Smooth muscle cell (in vitro differentiated cells): Measurements from ENCODE around the gene NCBP2L. TPM values are rescaled to one million over a fixed set of nuclear protein-coding genes. Genes with fewer than 3 reads are reported as not detected.

Experiments used
- DNase-seq: peaks from one replicate; lab custom pipeline; 2025; ENCODE audit not compliant: unreplicated experiment; lab: John Stamatoyannopoulos, UW
- H2AFZ ChIP-seq: fragments of 200-600 bp; sonication (generic); 2 replicates; pipeline ENCODE4 v1.6.0; 2016; ENCODE audit warnings: antibody characterized with exemption, low read depth, mild to moderate bottlenecking
- H3F3A ChIP-seq: fragments of 200-600 bp; sonication (generic); 2 replicates; pipeline ENCODE4 v1.6.0; 2017; ENCODE audit warnings: antibody characterized with exemption, low read depth
- H3K27ac ChIP-seq: fragments of 200-600 bp; sonication (generic); 2 replicates; pipeline ENCODE4 v1.5.1; 2016; ENCODE audit warnings: low read depth, mild to moderate bottlenecking
- H3K27me3 ChIP-seq: fragments of 200-600 bp; sonication (generic); 2 replicates; pipeline ENCODE4 v1.6.1; 2016; ENCODE audit warnings: low read depth, mild to moderate bottlenecking
- H3K36me3 ChIP-seq: fragments of 200-600 bp; sonication (generic); 2 replicates; pipeline ENCODE4 v1.5.1; 2016; ENCODE audit warnings: low read depth
- H3K4me1 ChIP-seq: fragments of 200-600 bp; sonication (generic); 2 replicates; pipeline ENCODE4 v1.5.1; 2016; ENCODE audit warnings: low read depth
- H3K4me2 ChIP-seq: fragments of 200-600 bp; sonication (generic); 2 replicates; pipeline ENCODE4 v1.6.0; 2016; ENCODE audit warnings: mild to moderate bottlenecking
- H3K4me3 ChIP-seq: fragments of 200-600 bp; sonication (generic); 2 replicates; pipeline ENCODE4 v1.5.1; 2016; ENCODE audit warnings: mild to moderate bottlenecking
- H3K79me2 ChIP-seq: fragments of 200-600 bp; sonication (generic); 2 replicates; pipeline ENCODE4 v1.6.0; 2016; ENCODE audit warnings: low read depth, mild to moderate bottlenecking
- H3K9ac ChIP-seq: fragments of 200-600 bp; sonication (generic); 2 replicates; pipeline ENCODE4 v1.6.0; 2016; ENCODE audit warnings: low read depth
- H3K9me3 ChIP-seq: fragments of 200-600 bp; sonication (generic); replicated peaks from 2 replicates; pipeline ENCODE4 v1.5.1; 2016; ENCODE audit warnings: low read depth
- H4K20me1 ChIP-seq: fragments of 200-600 bp; sonication (generic); 2 replicates; pipeline ENCODE4 v1.6.0; 2016; ENCODE audit warnings: low read depth
- CTCF ChIP-seq: fragments of 200-600 bp; sonication (generic); IDR thresholded peaks from 2 replicates; pipeline ENCODE4 v1.5.1; 2017; ENCODE audit warnings: borderline replicate concordance, mild to moderate bottlenecking, antibody characterized with exemption; ENCODE audit not compliant: insufficient read depth, poor library complexity, severe bottlenecking
- WGBS: methylation state at CpG from one replicate; pipeline ENCODE4 v1.1.7; 2016; ENCODE audit warnings: low lambda C conversion rate; 5-methylcytosine and 5-hydroxymethylcytosine counted together
- polyA plus RNA-seq: library from polyadenylated mRNA; unstranded; fragments of >200 nt; fragmentation: Nextera tagmentation; extraction: Ambion mirVana; gene quantifications from 2 replicates; pipeline ENCODE4 v1.2.1, GENCODE V29; 2016
- total RNA-seq: library from RNA; depleted of rRNA; stranded (reverse); fragments of >200 nt; gene quantifications from 2 replicates; pipeline ENCODE4 v1.2.3, GENCODE V29; 2014

Gene NCBP2L
- total and polyA plus RNA-seq, 2 experiments from 2014 or later = not detected

GRCh38 chrX:107750263-107750662 is 27.3 kb upstream of the NCBP2L start:
- WGBS = 85% methylated on average over 6 of the region's 6 CpGs
- Histone ChIP-seq H3K4me1 (peaks cover 17% of the 10 kb centered on the region), H3F3A (no peaks in the 10 kb centered on the region), H2AFZ (no peak overlapping the region), H3K27ac (no peak overlapping the region), H3K36me3 (no peaks in the 10 kb centered on the region), H3K27me3 (no peaks in the 10 kb centered on the region), H4K20me1 (no peaks in the 10 kb centered on the region), H3K9ac (no peak overlapping the region), H3K79me2 (no peaks in the 10 kb centered on the region), H3K4me3 (no peak overlapping the region), H3K4me2 (no peak overlapping the region), H3K9me3 (no peaks in the 10 kb centered on the region)
- DNase-seq = no peak
- TF ChIP-seq CTCF = no peak

GRCh38 chrX:107750861-107751445 is 26.6 kb upstream of the NCBP2L start:
- no peak overlapping the region for H3K9ac ChIP-seq
- 78% methylated on average over 7 of the region's 7 CpGs for WGBS
- DNase-seq = no peak
- no peak overlapping the region for H2AFZ ChIP-seq
- no peak overlapping the region for H3K4me3 ChIP-seq
- no peak for TF ChIP-seq CTCF
- H4K20me1 ChIP-seq = no peaks in the 10 kb centered on the region
- no peaks in the 10 kb centered on the region for H3K27me3 ChIP-seq
- no peak overlapping the region for H3K4me2 ChIP-seq
- H3K36me3 ChIP-seq = no peaks in the 10 kb centered on the region
- H3K9me3 ChIP-seq = no peaks in the 10 kb centered on the region
- H3F3A ChIP-seq = no peaks in the 10 kb centered on the region
- no peak overlapping the region for H3K27ac ChIP-seq
- H3K79me2 ChIP-seq = no peaks in the 10 kb centered on the region
- peaks cover 17% of the 10 kb centered on the region for H3K4me1 ChIP-seq

GRCh38 chrX:107752043-107752442 is 25.5 kb upstream of the NCBP2L start:
- Histone ChIP-seq H3K4me3 (no peak overlapping the region), H3K4me1 (peaks cover 15% of the 10 kb centered on the region), H3F3A (no peaks in the 10 kb centered on the region), H3K9me3 (no peaks in the 10 kb centered on the region), H2AFZ (no peak overlapping the region), H3K4me2 (no peak overlapping the region), H3K27me3 (no peaks in the 10 kb centered on the region), H3K27ac (no peak overlapping the region), H3K36me3 (no peaks in the 10 kb centered on the region), H4K20me1 (no peaks in the 10 kb centered on the region), H3K79me2 (no peaks in the 10 kb centered on the region), H3K9ac (no peak overlapping the region)
- no peak for DNase-seq
- WGBS = 89% methylated on average over 3 of the region's 3 CpGs
- no peak for TF ChIP-seq CTCF

GRCh38 chrX:107752714-107753113 is 24.8 kb upstream of the NCBP2L start:
- H3F3A ChIP-seq = no peaks in the 10 kb centered on the region
- no peaks in the 10 kb centered on the region for H3K79me2 ChIP-seq
- no peak for TF ChIP-seq CTCF
- 95% methylated on average over 3 of the region's 3 CpGs for WGBS
- no peaks in the 10 kb centered on the region for H3K9me3 ChIP-seq
- no peak overlapping the region for H2AFZ ChIP-seq
- no peak overlapping the region for H3K9ac ChIP-seq
- no peak overlapping the region for H3K4me2 ChIP-seq
- peaks cover 8% of the 10 kb centered on the region for H3K4me1 ChIP-seq
- no peak overlapping the region for H3K4me3 ChIP-seq
- H3K27me3 ChIP-seq = no peaks in the 10 kb centered on the region
- H3K36me3 ChIP-seq = no peaks in the 10 kb centered on the region
- no peak overlapping the region for H3K27ac ChIP-seq
- H4K20me1 ChIP-seq = no peaks in the 10 kb centered on the region
- DNase-seq = no peak
